NK-92 (cell line): ENCODE results near the gene HEXIM1.

Source experiments
- DNase-seq: peaks from one replicate; lab custom pipeline; 2025; ENCODE audit not compliant: unreplicated experiment; lab: John Stamatoyannopoulos, UW

The HEXIM1 gene

GRCh38 chr17:45145035-45145389 lies 3.3 kb upstream of the HEXIM1 start:
- no peak for DNase-seq

- DNase-seq, result no peak
These were observed 2.1 kb upstream of the HEXIM1 start for GRCh38 chr17:45146166-45146565.

DNA sequence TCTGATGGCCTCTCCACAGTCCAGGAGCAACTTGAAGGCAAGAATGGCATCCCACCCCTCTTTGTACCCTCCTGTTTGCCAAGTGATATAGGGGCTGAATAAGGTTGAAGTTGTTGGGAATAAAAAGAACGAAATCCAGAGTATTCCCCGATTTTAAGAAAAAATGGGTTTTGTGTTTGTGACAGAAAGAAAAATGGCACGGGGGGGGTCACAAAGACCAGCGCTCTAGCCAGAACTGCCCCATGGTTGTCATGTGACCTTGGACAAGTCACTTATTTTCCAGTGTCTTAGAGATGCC lies 1.7 kb upstream of the HEXIM1 start:
- no peak for DNase-seq

DNA sequence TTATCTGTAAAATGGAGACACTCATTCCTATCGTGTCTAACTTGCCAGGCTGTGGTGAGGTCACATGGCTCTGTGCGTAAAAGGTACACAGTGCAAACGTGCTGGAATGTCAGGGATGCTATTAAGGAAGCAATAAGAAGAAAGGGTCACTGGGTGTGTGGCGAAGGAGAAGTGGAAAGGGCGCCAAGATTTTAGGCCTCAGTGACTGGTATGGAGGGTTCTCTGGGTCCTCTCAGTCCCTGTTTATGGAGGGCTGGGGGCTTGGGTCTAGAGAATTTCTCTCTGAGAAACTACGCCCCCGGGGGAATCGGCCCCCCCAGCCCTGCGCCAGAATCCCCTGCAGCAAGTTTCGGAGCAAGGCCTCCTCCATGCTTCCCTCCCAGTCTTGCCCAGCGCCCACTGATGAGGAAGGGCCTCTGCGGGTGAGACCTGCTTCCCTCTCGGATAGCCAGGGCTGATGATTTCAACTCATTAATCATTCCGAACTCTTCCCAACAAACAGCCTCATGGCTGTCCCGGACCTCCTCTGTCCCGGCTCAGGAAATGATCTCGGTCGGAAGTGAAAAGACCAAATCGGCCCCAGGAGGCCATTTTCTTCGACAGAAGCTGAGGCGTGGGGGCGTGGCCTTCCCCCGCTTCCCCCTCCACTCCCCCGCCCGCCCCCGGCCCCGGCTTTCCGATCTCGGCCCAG lies 1.2 kb upstream of the HEXIM1 start:
- no peak for DNase-seq

DNA sequence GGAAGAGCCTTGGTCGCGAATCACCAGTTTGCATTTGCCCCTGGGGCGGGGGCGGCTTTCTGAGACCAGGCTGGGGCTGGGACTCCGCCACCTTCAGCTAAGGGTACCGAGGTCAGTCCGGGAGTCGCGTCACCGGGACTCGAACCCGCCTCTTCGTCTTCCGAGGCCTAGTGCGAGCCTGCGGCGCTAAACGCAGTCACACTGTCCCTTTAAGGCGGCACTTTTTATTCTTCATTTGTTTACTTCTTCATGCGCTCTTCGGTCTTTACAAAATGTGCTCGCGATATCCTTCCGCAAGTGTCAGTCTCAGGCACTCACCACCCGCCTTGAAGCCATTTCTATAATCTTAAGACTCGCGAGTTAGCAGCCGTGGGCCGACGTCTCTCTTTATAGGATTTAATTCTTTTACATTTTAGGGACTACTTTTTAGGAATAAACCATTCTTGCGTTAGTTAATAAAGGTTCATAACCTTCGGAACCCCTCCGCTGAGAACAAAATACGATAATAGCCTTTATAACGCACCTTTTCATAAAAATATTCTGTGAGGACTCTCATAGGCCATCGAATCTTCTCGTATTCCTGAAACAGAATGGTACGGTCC lies 593 bp upstream of the HEXIM1 start:
- DNase-seq, result no peak

- DNase-seq, result no peak
These were observed 878 bp downstream of the HEXIM1 start for GRCh38 chr17:45149037-45149668.

GRCh38 chr17:45149669-45150664 lies 1.7 kb downstream of the HEXIM1 start:
- DNase-seq, result no peak

DNA sequence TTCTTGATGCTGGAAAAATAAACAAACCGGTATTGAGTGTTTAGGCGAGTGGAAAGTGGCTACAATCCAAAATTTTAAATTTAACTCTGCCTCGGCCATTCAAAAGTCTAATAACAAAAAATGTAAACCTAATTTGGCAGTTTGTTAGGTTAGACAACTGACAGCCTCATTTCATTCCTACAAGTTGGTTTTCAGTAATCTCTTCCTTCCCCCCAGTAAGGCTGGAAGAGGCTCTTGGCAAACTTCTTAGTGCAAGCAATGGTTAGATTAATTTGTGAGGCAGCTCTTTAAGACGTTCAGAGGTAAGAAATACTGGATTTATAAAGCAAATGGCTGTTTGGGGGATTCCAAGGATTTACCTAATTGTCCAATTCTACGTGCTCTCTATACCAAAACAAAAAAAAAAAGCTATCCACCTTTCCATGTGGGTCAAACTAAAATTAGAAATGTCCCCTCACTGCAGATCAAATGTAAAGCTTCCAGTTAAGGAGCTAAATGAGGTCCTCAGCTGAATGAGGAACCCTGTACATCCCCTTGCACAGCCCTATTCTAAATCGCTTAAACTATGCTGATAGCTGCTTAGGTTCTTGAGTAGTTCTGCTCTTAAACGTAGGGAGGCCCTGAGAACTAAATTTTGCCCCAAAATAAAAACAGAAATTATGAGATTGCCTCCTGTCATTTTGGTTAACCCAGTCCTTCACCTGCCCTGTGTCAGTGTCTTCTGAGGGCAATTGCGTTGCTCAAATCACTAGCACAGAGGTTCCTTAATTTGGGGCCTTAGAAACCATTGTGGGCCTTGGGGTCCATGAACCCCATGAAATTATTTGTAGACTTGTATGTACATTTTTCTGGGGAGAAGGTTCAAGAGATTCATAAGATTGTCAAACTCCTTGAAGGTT lies 2.9 kb downstream of the HEXIM1 start:
- DNase-seq, result no peak

GRCh38 chr17:45155029-45155428 lies 6.8 kb downstream of the HEXIM1 start:
- no peak for DNase-seq

DNA sequence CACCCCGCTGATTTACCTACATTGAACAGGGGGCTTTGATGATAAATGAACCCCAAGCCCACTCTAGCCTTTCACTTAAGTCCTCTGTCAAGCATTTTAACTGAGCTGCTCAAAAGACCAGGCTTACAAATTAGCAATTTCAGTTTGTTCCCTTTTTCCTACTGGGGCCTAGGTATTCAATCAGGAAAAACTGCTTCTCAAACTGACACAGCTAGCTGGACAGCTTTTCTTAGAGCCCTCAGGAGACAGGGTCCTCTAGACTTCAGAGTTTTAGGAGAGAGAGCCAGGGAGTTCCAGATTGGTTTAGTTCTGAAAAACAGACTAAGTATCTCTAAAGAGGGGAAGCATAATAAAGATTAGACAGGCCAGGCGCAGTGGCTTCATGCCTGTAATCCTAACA lies 7.2 kb downstream of the HEXIM1 start:
- DNase-seq, result no peak

GRCh38 chr17:45156242-45156641 lies 8.0 kb downstream of the HEXIM1 start:
- no peak for DNase-seq

GRCh38 chr17:45160447-45161287 lies 12.4 kb downstream of the HEXIM1 start:
- DNase-seq, result no peak

- peak; percentile 91 for DNase-seq
These were observed 13.2 kb downstream of the HEXIM1 start, which contains the start of gene HEXIM2 for GRCh38 chr17:45161288-45162024. Gene HEXIM2 (plus strand): TSS chr17:45161875. CDS start chr17:45162794, 919 bp downstream.

- DNase-seq, result no peak
These were observed 13.9 kb downstream of the HEXIM1 start for GRCh38 chr17:45162025-45162687.

DNA sequence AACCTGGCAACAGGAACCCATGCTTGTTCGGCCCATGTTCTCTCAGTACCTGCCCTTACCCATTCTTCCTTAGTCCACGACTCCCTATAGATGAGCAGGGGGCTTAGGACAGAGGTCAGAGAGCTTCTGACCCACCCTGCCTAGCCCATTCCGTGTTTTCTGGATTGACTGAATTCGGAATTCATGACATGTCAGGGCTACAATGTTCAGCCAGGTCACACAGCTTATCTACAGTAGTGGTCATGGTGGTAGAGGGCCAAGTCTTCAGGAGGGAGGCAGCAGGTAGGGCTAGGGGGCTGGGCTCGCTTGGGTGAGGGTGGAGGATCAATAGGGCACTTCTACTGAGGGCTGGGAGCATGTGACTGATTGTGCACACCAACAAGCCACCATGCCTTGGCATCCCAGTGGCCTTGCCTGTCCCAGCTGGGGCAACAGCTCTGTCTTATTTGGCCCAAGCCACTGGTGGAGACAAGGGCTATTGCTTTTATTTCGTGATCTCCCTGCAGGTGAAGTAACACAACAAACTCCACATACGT lies 16.5 kb downstream of the HEXIM1 start:
- DNase-seq, result no peak

DNA sequence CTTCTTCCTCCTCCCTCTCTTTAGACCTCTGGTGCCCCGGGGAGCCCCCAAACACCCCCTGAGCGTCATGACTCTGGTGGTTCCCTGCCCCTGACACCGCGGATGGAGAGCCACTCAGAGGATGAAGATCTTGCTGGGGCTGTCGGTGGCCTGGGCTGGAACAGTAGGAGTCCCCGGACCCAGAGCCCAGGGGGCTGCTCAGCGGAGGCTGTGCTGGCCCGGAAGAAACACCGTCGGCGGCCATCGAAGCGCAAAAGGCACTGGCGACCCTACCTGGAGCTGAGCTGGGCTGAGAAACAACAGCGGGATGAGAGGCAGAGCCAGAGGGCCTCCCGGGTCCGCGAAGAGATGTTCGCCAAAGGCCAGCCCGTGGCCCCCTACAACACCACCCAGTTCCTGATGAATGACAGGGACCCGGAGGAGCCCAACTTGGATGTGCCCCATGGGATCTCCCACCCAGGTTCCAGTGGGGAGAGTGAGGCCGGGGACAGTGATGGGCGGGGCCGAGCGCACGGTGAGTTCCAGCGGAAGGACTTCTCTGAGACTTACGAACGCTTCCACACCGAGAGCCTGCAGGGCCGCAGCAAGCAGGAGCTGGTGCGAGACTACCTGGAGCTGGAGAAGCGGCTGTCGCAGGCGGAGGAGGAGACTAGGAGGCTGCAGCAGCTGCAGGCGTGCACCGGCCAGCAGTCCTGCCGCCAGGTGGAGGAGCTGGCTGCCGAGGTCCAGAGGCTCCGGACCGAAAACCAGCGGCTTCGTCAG lies 20.9 kb downstream of the HEXIM1 start:
- no peak for DNase-seq

DNA sequence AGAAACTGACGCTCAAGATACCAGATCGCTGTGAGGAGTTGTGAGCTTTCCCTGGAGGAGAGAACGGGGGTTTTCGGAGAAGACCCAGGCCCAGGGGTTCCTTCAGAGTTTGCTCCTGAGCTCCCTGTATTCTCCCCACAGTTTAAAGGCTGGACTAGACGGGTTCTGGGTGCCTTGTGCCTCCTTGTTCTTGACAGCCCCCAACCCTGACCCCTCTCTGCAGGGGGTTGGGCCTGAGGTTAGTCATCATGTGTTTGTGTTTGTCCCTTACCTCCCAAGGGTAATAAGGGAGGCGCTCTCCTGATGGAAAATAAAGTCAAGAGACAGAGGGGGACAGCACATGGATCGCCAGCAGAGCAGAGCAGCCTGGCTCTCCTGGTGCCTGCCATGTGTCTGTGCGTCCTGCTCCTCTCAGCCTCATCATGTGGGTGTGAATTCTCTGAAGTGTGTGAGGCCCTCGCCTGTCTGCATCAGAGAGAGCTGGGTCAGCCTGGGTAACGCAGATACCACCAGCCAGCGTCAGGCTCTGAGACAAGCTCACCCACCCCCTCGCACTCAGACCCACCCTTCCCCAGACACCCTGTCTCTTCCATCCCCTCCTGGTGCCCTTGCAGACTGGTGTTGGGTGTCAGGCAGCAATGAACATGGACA lies 22.1 kb downstream of the HEXIM1 start:
- no peak for DNase-seq
